Lower leg skin (tissue), 3 donors: ENCODE results near the gene SRCIN1.
"Not testable (repeated sequence)": the region's sequence is repeated elsewhere in the genome, so short reads cannot be mapped to it uniquely, and the experiment has no call there.

Experiments used
- CTCF ChIP-seq, 3 donors: fragments of 450-650 bp; IDR thresholded peaks; one replicate each; pipeline ENCODE4 v1.5.1; 2016; ENCODE audit warnings: antibody characterized with exemption in 3 of 3, mild to moderate bottlenecking in 3 of 3, moderate library complexity in 2 of 3
- POLR2A ChIP-seq, 2 donors: fragments of 450-650 bp; IDR thresholded peaks; one replicate each; pipeline ENCODE4 v1.6.1; 2016 to 2017; ENCODE audit warnings: antibody characterized with exemption in 2 of 2, mild to moderate bottlenecking in 1 of 2, moderate library complexity in 1 of 2

- TF ChIP-seq CTCF, POLR2A (IDR thresholded peaks at IDR 0.05): not testable (repeated sequence)
Measured at GRCh38 chr17:38528141-38528540, 77.6 kb downstream of the SRCIN1 start.
